Measurements from ENCODE around the gene NRG2.

NRG2 gene

GRCh38 chr5:139903450-139903794 lies 139.7 kb downstream of the NRG2 start:
- Histone ChIP-seq H3K27me3 (ENCODE audit: control insufficient read depth in 1 of 2, insufficient read depth in 2 of 2, low read length in 2 of 2) (peaks cover 37 to 53% of the 10 kb centered on the region in 2 donors), H3K4me3 (ENCODE audit: low read depth in 1 of 2, low read length in 2 of 2) (no peak overlapping the region), H3K9ac (ENCODE audit: low read depth in 1 of 2, low read length in 2 of 2) (no peak overlapping the region), H3K9me3 (ENCODE audit: control insufficient read depth in 1 of 2, low read length in 2 of 2) (no peaks in the 10 kb centered on the region), H3K36me3 (ENCODE audit: control insufficient read depth in 1 of 2, insufficient read depth in 2 of 2, low read length in 2 of 2) (no peaks in the 10 kb centered on the region), H3K4me1 (ENCODE audit: control insufficient read depth in 1 of 2, insufficient read depth in 2 of 2, low read length in 2 of 2) (peaks cover 0 to 8% of the 10 kb centered on the region in 2 donors), H3K27ac (ENCODE audit: low read depth, low read length) (no peak overlapping the region)

GRCh38 chr5:139901986-139902385 lies 141.1 kb downstream of the NRG2 start:
- Histone ChIP-seq H3K9ac (ENCODE audit: low read depth in 1 of 2, low read length in 2 of 2) (no peak overlapping the region), H3K4me1 (ENCODE audit: control insufficient read depth in 1 of 2, insufficient read depth in 2 of 2, low read length in 2 of 2) (peaks cover 0 to 8% of the 10 kb centered on the region in 2 donors), H3K27ac (ENCODE audit: low read depth, low read length) (no peak overlapping the region), H3K4me3 (ENCODE audit: low read depth in 1 of 2, low read length in 2 of 2) (no peak overlapping the region), H3K36me3 (ENCODE audit: control insufficient read depth in 1 of 2, insufficient read depth in 2 of 2, low read length in 2 of 2) (no peaks in the 10 kb centered on the region), H3K27me3 (ENCODE audit: control insufficient read depth in 1 of 2, insufficient read depth in 2 of 2, low read length in 2 of 2) (peaks cover 37 to 49% of the 10 kb centered on the region in 2 donors), H3K9me3 (ENCODE audit: control insufficient read depth in 1 of 2, low read length in 2 of 2) (no peaks in the 10 kb centered on the region)

- Histone ChIP-seq H3K4me1 (ENCODE audit: control insufficient read depth in 1 of 2, insufficient read depth in 2 of 2, low read length in 2 of 2) (peaks cover 0 to 8% of the 10 kb centered on the region in 2 donors), H3K27me3 (ENCODE audit: control insufficient read depth in 1 of 2, insufficient read depth in 2 of 2, low read length in 2 of 2) (peaks cover 35 to 46% of the 10 kb centered on the region in 2 donors), H3K36me3 (ENCODE audit: control insufficient read depth in 1 of 2, insufficient read depth in 2 of 2, low read length in 2 of 2) (no peaks in the 10 kb centered on the region)
Observed at GRCh38 chr5:139901251-139901575, 141.9 kb downstream of the NRG2 start.

DNA sequence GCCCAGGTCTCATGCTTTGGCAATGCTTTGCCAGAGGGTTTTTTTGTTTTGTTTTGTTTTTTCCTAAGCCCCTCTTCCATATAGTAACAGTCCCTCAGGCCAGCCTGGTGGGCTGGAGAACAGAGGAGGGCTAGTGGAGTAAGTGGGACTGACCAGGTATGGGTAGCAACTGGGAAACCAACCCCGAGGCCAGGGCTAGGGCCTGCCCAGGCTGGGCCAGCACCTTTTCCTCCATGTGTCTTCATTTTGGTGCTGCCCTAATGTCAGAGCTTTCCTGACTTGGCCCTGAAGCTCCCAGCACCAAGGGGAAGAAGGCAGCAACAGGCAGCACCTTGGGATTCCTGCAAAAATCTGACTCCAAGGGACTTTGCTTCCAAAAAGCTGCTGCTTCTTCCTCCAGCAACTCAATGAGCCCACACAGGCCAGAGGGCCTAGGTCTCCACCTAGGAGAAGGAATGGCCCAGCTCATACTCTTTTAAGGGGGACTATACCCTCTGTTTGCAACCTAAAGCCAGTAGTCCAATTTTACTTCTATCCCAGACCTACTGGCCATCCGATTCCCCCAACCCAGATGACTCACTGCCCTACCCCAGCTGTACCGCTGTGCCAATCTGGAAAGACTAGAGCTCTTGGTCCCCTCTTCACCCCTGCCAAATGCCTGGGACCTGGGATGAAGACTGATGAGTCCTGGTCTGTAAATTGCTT lies 142.4 kb downstream of the NRG2 start:
- Histone ChIP-seq H3K27ac (ENCODE audit: low read depth, low read length) (no peak overlapping the region), H3K4me3 (ENCODE audit: low read depth in 1 of 2, low read length in 2 of 2) (no peak overlapping the region), H3K4me1 (ENCODE audit: control insufficient read depth in 1 of 2, insufficient read depth in 2 of 2, low read length in 2 of 2) (peaks cover 0 to 8% of the 10 kb centered on the region in 2 donors), H3K9ac (ENCODE audit: low read depth in 1 of 2, low read length in 2 of 2) (no peak overlapping the region), H3K36me3 (ENCODE audit: control insufficient read depth in 1 of 2, insufficient read depth in 2 of 2, low read length in 2 of 2) (no peaks in the 10 kb centered on the region), H3K27me3 (ENCODE audit: control insufficient read depth in 1 of 2, insufficient read depth in 2 of 2, low read length in 2 of 2) (peaks cover 33 to 44% of the 10 kb centered on the region in 2 donors), H3K9me3 (ENCODE audit: control insufficient read depth in 1 of 2, low read length in 2 of 2) (no peaks in the 10 kb centered on the region)

More at GRCh38 chr5:139901251-139901575, 141.9 kb downstream of the NRG2 start:
- Histone ChIP-seq H3K27ac (ENCODE audit: low read depth, low read length) (no peak overlapping the region), H3K4me3 (ENCODE audit: low read depth in 1 of 2, low read length in 2 of 2) (no peak overlapping the region), H3K9me3 (ENCODE audit: control insufficient read depth in 1 of 2, low read length in 2 of 2) (no peaks in the 10 kb centered on the region), H3K9ac (ENCODE audit: low read depth in 1 of 2, low read length in 2 of 2) (no peak overlapping the region)

DNA sequence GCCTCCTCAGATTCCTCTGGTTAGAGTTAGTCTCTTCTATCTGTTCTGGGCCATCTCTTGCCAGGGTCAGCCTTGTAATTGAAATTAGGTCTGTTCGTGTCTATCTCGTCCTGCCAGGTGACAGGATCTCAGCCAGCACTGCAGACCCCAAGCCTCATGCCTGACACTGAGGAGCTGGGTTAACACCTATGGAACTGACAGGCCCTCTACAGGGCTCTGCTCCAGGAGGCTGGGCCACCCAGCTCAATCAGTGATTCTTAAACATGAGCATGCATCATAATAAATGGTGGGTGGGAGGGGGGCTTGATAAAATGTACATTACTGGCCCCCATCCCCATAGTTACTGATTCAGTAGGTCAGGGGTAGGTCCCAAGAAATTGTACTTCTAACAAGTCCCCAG lies 144.1 kb downstream of the NRG2 start:
- Histone ChIP-seq H3K9ac (ENCODE audit: low read depth in 1 of 2, low read length in 2 of 2) (no peak overlapping the region), H3K4me3 (ENCODE audit: low read depth in 1 of 2, low read length in 2 of 2) (no peak overlapping the region), H3K27ac (ENCODE audit: low read depth, low read length) (no peak overlapping the region), H3K9me3 (ENCODE audit: control insufficient read depth in 1 of 2, low read length in 2 of 2) (no peaks in the 10 kb centered on the region), H3K27me3 (ENCODE audit: control insufficient read depth in 1 of 2, insufficient read depth in 2 of 2, low read length in 2 of 2) (peaks cover 18 to 32% of the 10 kb centered on the region in 2 donors), H3K4me1 (ENCODE audit: control insufficient read depth in 1 of 2, insufficient read depth in 2 of 2, low read length in 2 of 2) (peaks cover 0 to 5% of the 10 kb centered on the region in 2 donors), H3K36me3 (ENCODE audit: control insufficient read depth in 1 of 2, insufficient read depth in 2 of 2, low read length in 2 of 2) (no peaks in the 10 kb centered on the region)

DNA sequence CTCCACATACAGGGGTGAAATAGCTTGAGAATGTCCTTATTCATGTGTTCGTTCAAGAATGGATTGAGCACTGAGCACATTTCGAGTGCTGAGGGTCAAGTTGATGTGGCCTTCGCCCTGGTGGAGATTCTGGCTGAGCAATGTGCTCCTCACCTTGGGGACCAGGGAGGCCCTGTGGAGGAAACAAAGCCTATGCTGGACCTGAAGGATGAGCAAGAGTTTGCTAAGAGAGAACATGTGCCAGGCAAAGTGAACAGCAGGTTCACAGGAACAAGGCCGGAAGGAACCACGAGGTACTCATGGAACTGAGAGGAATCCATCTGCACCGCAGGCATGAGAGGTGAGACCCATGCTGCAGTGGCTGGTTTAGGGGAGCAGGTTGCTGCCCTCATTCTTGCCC lies 145.1 kb downstream of the NRG2 start:
- Histone ChIP-seq H3K27ac (ENCODE audit: low read depth, low read length) (no peak overlapping the region), H3K9me3 (ENCODE audit: control insufficient read depth in 1 of 2, low read length in 2 of 2) (no peaks in the 10 kb centered on the region), H3K36me3 (ENCODE audit: control insufficient read depth in 1 of 2, insufficient read depth in 2 of 2, low read length in 2 of 2) (no peaks in the 10 kb centered on the region), H3K4me1 (ENCODE audit: control insufficient read depth in 1 of 2, insufficient read depth in 2 of 2, low read length in 2 of 2) (no peaks in the 10 kb centered on the region), H3K4me3 (ENCODE audit: low read depth in 1 of 2, low read length in 2 of 2) (no peak overlapping the region), H3K9ac (ENCODE audit: low read depth in 1 of 2, low read length in 2 of 2) (no peak overlapping the region), H3K27me3 (ENCODE audit: control insufficient read depth in 1 of 2, insufficient read depth in 2 of 2, low read length in 2 of 2) (peaks cover 9 to 24% of the 10 kb centered on the region in 2 donors)

GRCh38 chr5:139897342-139897741 lies 145.8 kb downstream of the NRG2 start:
- H3K36me3 ChIP-seq (ENCODE audit: control insufficient read depth in 1 of 2, insufficient read depth in 2 of 2, low read length in 2 of 2) = no peaks in the 10 kb centered on the region
- H3K27me3 ChIP-seq (ENCODE audit: control insufficient read depth in 1 of 2, insufficient read depth in 2 of 2, low read length in 2 of 2) = peaks cover 3 to 17% of the 10 kb centered on the region in 2 donors
- no peaks in the 10 kb centered on the region for H3K9me3 ChIP-seq (ENCODE audit: control insufficient read depth in 1 of 2, low read length in 2 of 2)

GRCh38 chr5:139896718-139897117 lies 146.4 kb downstream of the NRG2 start:
- Histone ChIP-seq H3K9me3 (ENCODE audit: control insufficient read depth in 1 of 2, low read length in 2 of 2) (no peaks in the 10 kb centered on the region), H3K27me3 (ENCODE audit: control insufficient read depth in 1 of 2, insufficient read depth in 2 of 2, low read length in 2 of 2) (peaks cover 0 to 11% of the 10 kb centered on the region in 2 donors), H3K4me3 (ENCODE audit: low read depth in 1 of 2, low read length in 2 of 2) (no peak overlapping the region), H3K36me3 (ENCODE audit: control insufficient read depth in 1 of 2, insufficient read depth in 2 of 2, low read length in 2 of 2) (no peaks in the 10 kb centered on the region), H3K4me1 (ENCODE audit: control insufficient read depth in 1 of 2, insufficient read depth in 2 of 2, low read length in 2 of 2) (no peaks in the 10 kb centered on the region), H3K9ac (ENCODE audit: low read depth in 1 of 2, low read length in 2 of 2) (no peak overlapping the region), H3K27ac (ENCODE audit: low read depth, low read length) (no peak overlapping the region)

More at GRCh38 chr5:139897342-139897741, 145.8 kb downstream of the NRG2 start:
- Histone ChIP-seq H3K9ac (ENCODE audit: low read depth in 1 of 2, low read length in 2 of 2) (no peak overlapping the region), H3K27ac (ENCODE audit: low read depth, low read length) (no peak overlapping the region), H3K4me1 (ENCODE audit: control insufficient read depth in 1 of 2, insufficient read depth in 2 of 2, low read length in 2 of 2) (no peaks in the 10 kb centered on the region), H3K4me3 (ENCODE audit: low read depth in 1 of 2, low read length in 2 of 2) (no peak overlapping the region)

DNA sequence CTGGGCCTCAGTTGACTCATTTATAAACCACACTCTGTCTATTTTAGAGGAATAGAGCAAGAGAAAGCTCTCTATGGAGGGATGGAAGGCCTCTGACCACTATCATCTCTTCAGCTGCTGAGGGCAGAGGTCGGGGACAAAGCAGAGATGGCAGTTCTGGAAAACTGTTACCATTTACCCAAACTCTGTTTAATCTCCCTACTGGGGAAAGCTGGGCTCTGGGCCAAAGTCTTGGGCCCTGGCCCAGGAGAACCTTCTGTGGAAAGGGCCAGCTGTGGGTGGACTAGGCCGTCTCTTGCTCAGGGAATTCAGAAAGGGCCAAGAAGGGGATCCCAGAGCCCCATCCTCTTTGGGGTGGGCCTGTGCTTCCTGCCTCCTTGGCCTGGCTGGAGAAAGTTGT lies 147.5 kb downstream of the NRG2 start:
- Histone ChIP-seq H3K4me1 (ENCODE audit: control insufficient read depth in 1 of 2, insufficient read depth in 2 of 2, low read length in 2 of 2) (no peaks in the 10 kb centered on the region), H3K4me3 (ENCODE audit: low read depth in 1 of 2, low read length in 2 of 2) (no peak overlapping the region), H3K9ac (ENCODE audit: low read depth in 1 of 2, low read length in 2 of 2) (no peak overlapping the region), H3K27me3 (ENCODE audit: control insufficient read depth in 1 of 2, insufficient read depth in 2 of 2, low read length in 2 of 2) (peaks cover 0 to 12% of the 10 kb centered on the region in 2 donors), H3K27ac (ENCODE audit: low read depth, low read length) (no peak overlapping the region), H3K36me3 (ENCODE audit: control insufficient read depth in 1 of 2, insufficient read depth in 2 of 2, low read length in 2 of 2) (no peaks in the 10 kb centered on the region), H3K9me3 (ENCODE audit: control insufficient read depth in 1 of 2, low read length in 2 of 2) (no peaks in the 10 kb centered on the region)

GRCh38 chr5:139895046-139895445 lies 148.1 kb downstream of the NRG2 start:
- Histone ChIP-seq H3K27ac (ENCODE audit: low read depth, low read length) (no peak overlapping the region), H3K4me3 (ENCODE audit: low read depth in 1 of 2, low read length in 2 of 2) (no peak overlapping the region), H3K36me3 (ENCODE audit: control insufficient read depth in 1 of 2, insufficient read depth in 2 of 2, low read length in 2 of 2) (no peaks in the 10 kb centered on the region), H3K9ac (ENCODE audit: low read depth in 1 of 2, low read length in 2 of 2) (no peak overlapping the region), H3K27me3 (ENCODE audit: control insufficient read depth in 1 of 2, insufficient read depth in 2 of 2, low read length in 2 of 2) (peaks cover 0 to 13% of the 10 kb centered on the region in 2 donors), H3K4me1 (ENCODE audit: control insufficient read depth in 1 of 2, insufficient read depth in 2 of 2, low read length in 2 of 2) (no peaks in the 10 kb centered on the region), H3K9me3 (ENCODE audit: control insufficient read depth in 1 of 2, low read length in 2 of 2) (no peaks in the 10 kb centered on the region)

Measured in duodenal mucosa (tissue), 2 donors.